Fibroblast of gingiva (primary cell): ENCODE measurements around the gene PPP1CC.
"Not testable (repeated sequence)": the region's sequence is repeated elsewhere in the genome, so short reads cannot be mapped to it uniquely, and the experiment has no call there.

Source experiments
- DNase-seq: peaks from one replicate; pipeline ENCODE4 v3.0.0-alpha.2; 2011; ENCODE audit warnings: low read depth

Gene PPP1CC

GRCh38 chr12:110742718-110743570 lies at the start of gene PPP1CC:
PPP1CC (minus strand) TSS chr12:110742891; CDS start chr12:110742707, 184 bp downstream.
- peak; percentile 94 for DNase-seq

GRCh38 chr12:110791589-110791988 lies 48.9 kb upstream of the PPP1CC start:
- no peak for DNase-seq

- DNase-seq, result peak; percentile 82
Measured at GRCh38 chr12:110790301-110790700, 47.6 kb upstream of the PPP1CC start.

- no peak for DNase-seq
Measured at GRCh38 chr12:110786012-110786411, 43.3 kb upstream of the PPP1CC start.

GRCh38 chr12:110785240-110785639 lies 42.5 kb upstream of the PPP1CC start:
- no peak for DNase-seq

- DNase-seq, result no peak
Measured at GRCh38 chr12:110782922-110783321, 40.2 kb upstream of the PPP1CC start.

GRCh38 chr12:110782094-110782493 lies 39.4 kb upstream of the PPP1CC start:
- DNase-seq, result no peak

GRCh38 chr12:110780448-110780847 lies 37.8 kb upstream of the PPP1CC start:
- DNase-seq, result no peak

- no peak for DNase-seq
Measured at GRCh38 chr12:110778833-110779577, 36.3 kb upstream of the PPP1CC start.

GRCh38 chr12:110776410-110776809 lies 33.7 kb upstream of the PPP1CC start:
- no peak for DNase-seq

GRCh38 chr12:110775997-110776396 lies 33.3 kb upstream of the PPP1CC start:
- DNase-seq, result no peak

- DNase-seq, result no peak
Measured at GRCh38 chr12:110774824-110775223, 32.1 kb upstream of the PPP1CC start.

GRCh38 chr12:110768960-110769359 lies 26.3 kb upstream of the PPP1CC start:
- DNase-seq, result no peak

GRCh38 chr12:110767863-110768262 lies 25.2 kb upstream of the PPP1CC start:
- DNase-seq, result no peak

- DNase-seq, result no peak
Measured at GRCh38 chr12:110766311-110767154, 23.8 kb upstream of the PPP1CC start.

- not testable (repeated sequence) for DNase-seq
Measured at GRCh38 chr12:110765572-110765971, 22.9 kb upstream of the PPP1CC start.

- DNase-seq, result no peak
Measured at GRCh38 chr12:110765111-110765510, 22.4 kb upstream of the PPP1CC start.

- DNase-seq, result no peak
Measured at GRCh38 chr12:110763583-110763982, 20.9 kb upstream of the PPP1CC start.

- DNase-seq, result no peak
Measured at GRCh38 chr12:110762891-110763290, 20.2 kb upstream of the PPP1CC start.

- no peak for DNase-seq
Measured at GRCh38 chr12:110760204-110760609, 17.5 kb upstream of the PPP1CC start.

GRCh38 chr12:110758922-110759321 lies 16.2 kb upstream of the PPP1CC start:
- no peak for DNase-seq

- DNase-seq, result no peak
Measured at GRCh38 chr12:110756611-110757010, 13.9 kb upstream of the PPP1CC start.
